ENCODE results near the gene RASGEF1B. TPM values are rescaled to one million over a fixed set of nuclear protein-coding genes. Genes with fewer than 3 reads are reported as not detected.
A peak's percentile ranks its signal among the peaks of the same experiment; 100 is the strongest.

RASGEF1B gene
- total and polyA plus RNA-seq, 2 donors (not counting 3 experiments of a cell fraction or from before 2014, with no cell fraction given) = not detected

- BruUV-seq (replicated peaks) = no TSS peak
- intact Hi-C loops (cut with micrococcal nuclease) (loop anchor here (10.0 kb wide), 1 partner anchor 274 kb away; no protein-coding TSS in a partner anchor), dilution Hi-C loops (cut with MboI; ENCODE audit: extremely low pct_ligation_motif_present, low sequenced_read_pairs) (no loop called here)
- Histone ChIP-seq H3K27ac (ENCODE audit: insufficient read depth, low read depth, low read length) (no peak overlapping the region), H3K9ac (replicated peaks; ENCODE audit: extremely low read depth, insufficient read depth, low read length) (no peak overlapping the region), H3K27me3 (ENCODE audit: control insufficient read depth in 2 of 2, insufficient read depth in 2 of 2, low read length in 2 of 2) (peaks cover 22 to 26% of the 10 kb centered on the region in 2 experiments), H4K20me1 (replicated peaks; ENCODE audit: control insufficient read depth, extremely low read depth, insufficient read depth, low read length) (no peaks in the 10 kb centered on the region), H3K4me1 (ENCODE audit: control insufficient read depth, extremely low read depth, insufficient read depth, low read length) (peaks cover 9% of the 10 kb centered on the region), H3K4me2 (ENCODE audit: insufficient read depth, low read length) (peak overlapping the region; percentile 65), H3K9me1 (replicated peaks; ENCODE audit: control insufficient read depth, extremely low read depth, insufficient read depth, low read length) (no peaks in the 10 kb centered on the region), H3K36me3 (ENCODE audit: control insufficient read depth in 2 of 2, extremely low read depth in 1 of 2, insufficient read depth in 2 of 2, low read length in 2 of 2) (no peaks in the 10 kb centered on the region), H3K79me2 (ENCODE audit: control insufficient read depth, insufficient read depth, low read length) (no peaks in the 10 kb centered on the region), H3K9me3 (replicated peaks; ENCODE audit: control insufficient read depth, insufficient read depth, low read length) (no peaks in the 10 kb centered on the region), H2AFZ (ENCODE audit: low read depth, low read length) (peak overlapping the region; percentile 80), H3K4me3 (replicated peaks in 1 of 3; ENCODE audit: insufficient read depth in 1 of 3, low read depth in 1 of 3, low read length in 3 of 3) (peak overlapping the region in 2 of 3 experiments; percentile 66 to 77)
- CTCF ChIA-PET = interaction anchor here (1.2 to 2.8 kb wide), 4 partner anchors 374 to 890 kb away, joined by 4 to 20 read pairs (median 4); no protein-coding TSS in a partner anchor
- DNase-seq (ENCODE audit: low read depth, low spot score) = peak; percentile 1
- POLR2A ChIA-PET = no interaction called here
- TF ChIP-seq MYC (IDR thresholded peaks at IDR 0.05; ENCODE audit: low read depth, low read length) (no peak), EZH2 (IDR thresholded peaks at IDR 0.05; ENCODE audit: borderline replicate concordance, low read depth, low read length, severe bottlenecking) (peak; percentile 47)
- no peak for FAIRE-seq
Measured at GRCh38 chr4:81470456-81471297, 1.0 kb downstream of the RASGEF1B start.

DNA sequence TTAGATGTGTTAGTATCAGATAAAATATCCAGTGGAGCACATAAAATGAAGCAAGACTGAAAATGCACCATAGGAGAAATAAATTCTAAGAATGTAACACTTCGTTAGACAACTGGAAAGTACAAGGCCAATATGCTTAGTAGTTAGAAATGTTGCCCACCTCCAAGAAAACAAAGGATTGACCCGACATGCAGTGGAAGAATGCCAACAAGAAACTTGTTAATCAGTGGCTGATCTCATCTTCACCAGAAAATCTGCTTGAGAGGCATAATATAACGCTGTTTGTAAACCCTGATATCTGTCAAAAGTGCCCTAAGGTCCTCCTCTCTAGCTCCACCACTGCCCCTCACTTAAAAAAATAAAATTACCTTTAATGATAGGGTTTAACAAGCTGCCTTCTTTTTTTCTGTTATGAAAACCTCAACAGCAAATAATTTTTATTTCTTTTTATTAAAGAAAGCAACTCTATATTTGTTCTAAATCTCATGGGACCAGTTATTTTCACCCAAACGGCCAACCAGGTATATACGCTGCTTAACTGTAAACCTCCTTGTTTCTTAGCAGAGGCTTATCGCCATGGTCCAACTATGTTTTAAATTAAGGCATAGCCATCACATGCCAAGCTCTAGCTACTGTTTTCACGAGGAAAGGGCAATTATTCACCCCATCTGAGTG is 1.8 kb downstream of the RASGEF1B start:
- Histone ChIP-seq H3K9ac (replicated peaks; ENCODE audit: extremely low read depth, insufficient read depth, low read length) (no peak overlapping the region), H2AFZ (ENCODE audit: low read depth, low read length) (no peak overlapping the region), H3K79me2 (ENCODE audit: control insufficient read depth, insufficient read depth, low read length) (no peaks in the 10 kb centered on the region), H3K4me2 (ENCODE audit: insufficient read depth, low read length) (no peak overlapping the region), H3K27me3 (ENCODE audit: control insufficient read depth in 2 of 2, insufficient read depth in 2 of 2, low read length in 2 of 2) (peaks cover 22 to 26% of the 10 kb centered on the region in 2 experiments), H3K27ac (ENCODE audit: insufficient read depth, low read depth, low read length) (no peak overlapping the region), H4K20me1 (replicated peaks; ENCODE audit: control insufficient read depth, extremely low read depth, insufficient read depth, low read length) (no peaks in the 10 kb centered on the region), H3K4me3 (replicated peaks in 1 of 3; ENCODE audit: insufficient read depth in 1 of 3, low read depth in 1 of 3, low read length in 3 of 3) (no peak overlapping the region), H3K36me3 (ENCODE audit: control insufficient read depth in 2 of 2, extremely low read depth in 1 of 2, insufficient read depth in 2 of 2, low read length in 2 of 2) (no peaks in the 10 kb centered on the region), H3K9me3 (replicated peaks; ENCODE audit: control insufficient read depth, insufficient read depth, low read length) (no peaks in the 10 kb centered on the region), H3K9me1 (replicated peaks; ENCODE audit: control insufficient read depth, extremely low read depth, insufficient read depth, low read length) (no peaks in the 10 kb centered on the region), H3K4me1 (ENCODE audit: control insufficient read depth, extremely low read depth, insufficient read depth, low read length) (peaks cover 9% of the 10 kb centered on the region)
- DNase-seq (ENCODE audit: low read depth, low spot score) (no peak), FAIRE-seq (no peak)
- ChIA-PET POLR2A (no interaction called here), CTCF (interaction anchor here (1.2 to 2.8 kb wide), 4 partner anchors 375 to 890 kb away, joined by 4 to 20 read pairs (median 4); no protein-coding TSS in a partner anchor)
- dilution Hi-C loops (cut with MboI; ENCODE audit: extremely low pct_ligation_motif_present, low sequenced_read_pairs) = no loop called here
- TF ChIP-seq EZH2 (IDR thresholded peaks at IDR 0.05; ENCODE audit: borderline replicate concordance, low read depth, low read length, severe bottlenecking) = no peak
- TF ChIP-seq POLR2AphosphoS5 (IDR thresholded peaks at IDR 0.05; ENCODE audit: insufficient read depth, low read depth, low read length) = no peak
- no peak for TF ChIP-seq POLR2A (IDR thresholded peaks at IDR 0.05; ENCODE audit: low read depth, low read length)
- no peak for TF ChIP-seq MYC (IDR thresholded peaks at IDR 0.05; ENCODE audit: low read depth, low read length)
- TF ChIP-seq FOS (IDR thresholded peaks at IDR 0.05; ENCODE audit: borderline replicate concordance, insufficient read depth, low read length) = no peak
- no peak for TF ChIP-seq JUN (IDR thresholded peaks at IDR 0.05; ENCODE audit: borderline replicate concordance, insufficient read depth, insufficient read length, low read depth)
- no peak for TF ChIP-seq MAX (IDR thresholded peaks at IDR 0.05; ENCODE audit: insufficient read depth, insufficient read length)
- TF ChIP-seq, protein P1, sequence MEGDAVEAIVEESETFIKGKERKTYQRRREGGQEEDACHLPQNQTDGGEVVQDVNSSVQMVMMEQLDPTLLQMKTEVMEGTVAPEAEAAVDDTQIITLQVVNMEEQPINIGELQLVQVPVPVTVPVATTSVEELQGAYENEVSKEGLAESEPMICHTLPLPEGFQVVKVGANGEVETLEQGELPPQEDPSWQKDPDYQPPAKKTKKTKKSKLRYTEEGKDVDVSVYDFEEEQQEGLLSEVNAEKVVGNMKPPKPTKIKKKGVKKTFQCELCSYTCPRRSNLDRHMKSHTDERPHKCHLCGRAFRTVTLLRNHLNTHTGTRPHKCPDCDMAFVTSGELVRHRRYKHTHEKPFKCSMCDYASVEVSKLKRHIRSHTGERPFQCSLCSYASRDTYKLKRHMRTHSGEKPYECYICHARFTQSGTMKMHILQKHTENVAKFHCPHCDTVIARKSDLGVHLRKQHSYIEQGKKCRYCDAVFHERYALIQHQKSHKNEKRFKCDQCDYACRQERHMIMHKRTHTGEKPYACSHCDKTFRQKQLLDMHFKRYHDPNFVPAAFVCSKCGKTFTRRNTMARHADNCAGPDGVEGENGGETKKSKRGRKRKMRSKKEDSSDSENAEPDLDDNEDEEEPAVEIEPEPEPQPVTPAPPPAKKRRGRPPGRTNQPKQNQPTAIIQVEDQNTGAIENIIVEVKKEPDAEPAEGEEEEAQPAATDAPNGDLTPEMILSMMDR (IDR thresholded peaks at IDR 0.05; ENCODE audit: extremely low read depth in 1 of 2, insufficient read depth in 1 of 2, low read depth in 1 of 2, low read length in 2 of 2) = no peak
- no peak for TF ChIP-seq GATA2 (IDR thresholded peaks at IDR 0.05; ENCODE audit: insufficient read depth, insufficient read length, low read depth, low read length)
- BruUV-seq (replicated peaks) = no TSS peak
- intact Hi-C loops (cut with micrococcal nuclease) = loop anchor here (10.0 kb wide), 1 partner anchor 275 kb away; no protein-coding TSS in a partner anchor

All from endothelial cell of umbilical vein (primary cell).